Uterus (tissue), 2 donors: ENCODE results near the gene KRTAP10-10.

ENCODE experiments used
- CTCF ChIP-seq, 4 experiments: fragments of 200-600 bp in 2 of 4; fragments of 450-650 bp in 2 of 4; sonication (generic) in 2 of 4; IDR thresholded peaks; one replicate each; pipeline ENCODE4 v1.5.1; 2016 to 2019; ENCODE audit warnings: antibody characterized with exemption in 4 of 4, mild to moderate bottlenecking in 2 of 4, moderate library complexity in 1 of 4
- POLR2A ChIP-seq, 2 donors: fragments of 450-650 bp; IDR thresholded peaks; one replicate each; pipeline ENCODE4 v1.6.1; 2016; ENCODE audit warnings: antibody characterized with exemption in 2 of 2, mild to moderate bottlenecking in 1 of 2, moderate library complexity in 1 of 2

GRCh38 chr21:44596068-44596725 lies 41.0 kb upstream of the KRTAP10-10 start:
- TF ChIP-seq CTCF (IDR thresholded peaks at IDR 0.05) (no peak), POLR2A (IDR thresholded peaks at IDR 0.05) (no peak)
